ENCODE measurements around the gene TTC28. TPM values are rescaled to one million over a fixed set of nuclear protein-coding genes. Genes with fewer than 3 reads are reported as not detected.

Gene TTC28
- total and polyA plus RNA-seq, 10 of the 15 experiments (the other 5 are each of a cell fraction or from before 2014, with no cell fraction given): 0.15 to 8.4 (median 1.4) TPM

GRCh38 chr22:28637225-28637624 is 42.4 kb downstream of the TTC28 start:
- RAD21 ChIA-PET (ENCODE audit: unreplicated experiment): interaction anchor here (0.7 kb wide), 1 partner anchor 457 kb away, joined by 4 read pairs; no protein-coding TSS in a partner anchor
- in situ Hi-C loops (cut with MboI) (no loop called here), intact Hi-C loops (cut with micrococcal nuclease; ENCODE audit: unreplicated experiment) (no loop called here)
- H2AFZ ChIP-seq (ENCODE audit: control insufficient read depth, low read depth, low read length): no peak overlapping the region
- DNase-seq (ENCODE audit: low read depth, low spot score) (no peak), FAIRE-seq (no peak), ATAC-seq (no peak)
- H4K20me1 ChIP-seq (ENCODE audit: control insufficient read depth, insufficient read depth): no peaks in the 10 kb centered on the region
- TF ChIP-seq MEF2B (IDR thresholded peaks at IDR 0.05; ENCODE audit: partially characterized antibody, poor library complexity, severe bottlenecking): no peak
- no peak for TF ChIP-seq EZH2 (IDR thresholded peaks at IDR 0.05; ENCODE audit: borderline replicate concordance, control insufficient read depth, low read depth, low read length)
- no peak for TF ChIP-seq EGR1 (IDR thresholded peaks at IDR 0.05; ENCODE audit: borderline replicate concordance in 1 of 2, low read depth in 2 of 2, low read length in 2 of 2)
- no peak for TF ChIP-seq E2F8 (IDR thresholded peaks at IDR 0.05; ENCODE audit: low read depth, partially characterized antibody)
- no peak for TF ChIP-seq CREM (IDR thresholded peaks at IDR 0.05; ENCODE audit: low read depth)
- TF ChIP-seq E4F1 (IDR thresholded peaks at IDR 0.05; ENCODE audit: borderline replicate concordance, partially characterized antibody): no peak
- no peak for TF ChIP-seq KAT2A (conservative IDR thresholded peaks at IDR 0.05; ENCODE audit: control insufficient read depth, low read depth, low read length)
- no peak for TF ChIP-seq BMI1 (IDR thresholded peaks at IDR 0.05; ENCODE audit: borderline replicate concordance)
- TF ChIP-seq TBL1XR1 (IDR thresholded peaks at IDR 0.05; ENCODE audit: low read depth, low read length): no peak
- TF ChIP-seq CHD4 (IDR thresholded peaks at IDR 0.05): no peak
- TF ChIP-seq ETV6 (conservative IDR thresholded peaks at IDR 0.05 in 1 of 2, IDR thresholded peaks at IDR 0.05 in 1 of 2; ENCODE audit: borderline replicate concordance in 1 of 2, low read depth in 1 of 2): no peak
- no peak for TF ChIP-seq KDM1A (IDR thresholded peaks at IDR 0.05; ENCODE audit: borderline replicate concordance)
- TF ChIP-seq STAT3 (IDR thresholded peaks at IDR 0.05; ENCODE audit: low read depth, low read length): no peak
- no peaks in the 10 kb centered on the region for H3K9me3 ChIP-seq (replicated peaks; ENCODE audit: control insufficient read depth, insufficient read depth, low read length)
- POLR2A ChIA-PET: no interaction called here
- SMC1A ChIA-PET (ENCODE audit: uncharacterized antibody, unreplicated experiment): no interaction called here
- no peaks in the 10 kb centered on the region for H3K36me3 ChIP-seq (ENCODE audit: control insufficient read depth in 2 of 2, insufficient read depth in 2 of 2, low read length in 1 of 2)
- CTCF ChIA-PET: interaction anchor here (0.8 kb wide), 1 partner anchor 192 kb away, joined by 3 read pairs; no protein-coding TSS in a partner anchor
- 64% methylated on average over 8 of the region's 8 CpGs for WGBS (ENCODE audit: insufficient coverage, insufficient replicate concordance, low lambda C conversion rate, missing lambda C conversion rate)
- no peaks in the 10 kb centered on the region for H3K79me2 ChIP-seq (ENCODE audit: control insufficient read depth, insufficient read depth, low read length)
- H3K27ac ChIP-seq (ENCODE audit: control insufficient read depth, insufficient read depth): no peak overlapping the region
- H3K4me2 ChIP-seq (ENCODE audit: control insufficient read depth, insufficient read depth): no peak overlapping the region
- no peaks in the 10 kb centered on the region for H3K4me1 ChIP-seq (ENCODE audit: control insufficient read depth, insufficient read depth, low read length)
- BruUV-seq (replicated peaks): no TSS peak
- H3K27me3 ChIP-seq (replicated peaks in 1 of 2; ENCODE audit: control insufficient read depth in 2 of 2, insufficient read depth in 2 of 2, low read length in 1 of 2): peaks cover 0 to 5% of the 10 kb centered on the region in 2 experiments; a peak in 1 of 4 replicates
- H3K4me3 ChIP-seq: no peak overlapping the region
- no peak overlapping the region for H3K9ac ChIP-seq (ENCODE audit: control insufficient read depth, insufficient read depth, low read length)

Data from GM12878 (cell line).